Hepatocyte (in vitro differentiated cells): ENCODE data around the gene CLDN3.

Source experiments
- EZH2 ChIP-seq: fragments of 200-600 bp; sonication (generic); IDR thresholded peaks from 2 replicates; pipeline ENCODE4 v1.6.1; 2016; ENCODE audit warnings: antibody characterized with exemption, mild to moderate bottlenecking, borderline replicate concordance
- EZH2phosphoT487 ChIP-seq: fragments of 200-600 bp; sonication (generic); IDR thresholded peaks from one replicate; pipeline ENCODE4 v1.6.1; 2018; ENCODE audit warnings: antibody characterized with exemption, mild to moderate bottlenecking, low read depth, moderate library complexity; ENCODE audit not compliant: unreplicated experiment, severe bottlenecking
- TF ChIP-seq, protein P1 (sequence below): fragments of 200-600 bp; sonication (generic); IDR thresholded peaks from 2 replicates; pipeline ENCODE4 v1.5.1; 2016; ENCODE audit warnings: antibody characterized with exemption, mild to moderate bottlenecking; ENCODE audit not compliant: poor library complexity

DNA sequence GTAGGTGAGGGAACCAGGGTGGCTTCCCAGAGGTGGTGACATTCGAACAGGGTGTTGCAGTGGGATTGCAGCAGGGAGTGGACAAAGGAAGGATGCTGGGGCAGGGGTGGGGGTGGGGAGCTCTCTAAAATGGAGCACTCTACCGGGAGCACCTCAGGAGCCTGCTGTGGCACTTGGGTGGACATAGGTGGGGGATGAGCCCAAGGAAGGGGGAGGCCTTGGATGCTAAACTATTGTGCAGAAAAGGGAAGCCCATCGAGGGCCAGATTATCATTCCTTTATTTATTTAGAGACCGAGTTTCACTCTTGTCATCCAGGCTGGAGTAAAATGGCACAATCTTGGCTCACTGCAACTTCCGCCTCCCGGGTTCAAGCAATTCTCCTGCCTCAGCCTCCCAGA, 47.3 kb downstream of the CLDN3 start:
- no peak for TF ChIP-seq EZH2phosphoT487
- TF ChIP-seq EZH2 = no peak
- TF ChIP-seq, protein P1, sequence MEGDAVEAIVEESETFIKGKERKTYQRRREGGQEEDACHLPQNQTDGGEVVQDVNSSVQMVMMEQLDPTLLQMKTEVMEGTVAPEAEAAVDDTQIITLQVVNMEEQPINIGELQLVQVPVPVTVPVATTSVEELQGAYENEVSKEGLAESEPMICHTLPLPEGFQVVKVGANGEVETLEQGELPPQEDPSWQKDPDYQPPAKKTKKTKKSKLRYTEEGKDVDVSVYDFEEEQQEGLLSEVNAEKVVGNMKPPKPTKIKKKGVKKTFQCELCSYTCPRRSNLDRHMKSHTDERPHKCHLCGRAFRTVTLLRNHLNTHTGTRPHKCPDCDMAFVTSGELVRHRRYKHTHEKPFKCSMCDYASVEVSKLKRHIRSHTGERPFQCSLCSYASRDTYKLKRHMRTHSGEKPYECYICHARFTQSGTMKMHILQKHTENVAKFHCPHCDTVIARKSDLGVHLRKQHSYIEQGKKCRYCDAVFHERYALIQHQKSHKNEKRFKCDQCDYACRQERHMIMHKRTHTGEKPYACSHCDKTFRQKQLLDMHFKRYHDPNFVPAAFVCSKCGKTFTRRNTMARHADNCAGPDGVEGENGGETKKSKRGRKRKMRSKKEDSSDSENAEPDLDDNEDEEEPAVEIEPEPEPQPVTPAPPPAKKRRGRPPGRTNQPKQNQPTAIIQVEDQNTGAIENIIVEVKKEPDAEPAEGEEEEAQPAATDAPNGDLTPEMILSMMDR = no peak
